HEK293T (cell line): ENCODE data around the gene RPL15.

Experiments
- CTCF ChIA-PET: fragments of 350-600 bp; formaldehyde crosslinking; extraction: SDS; loops from one replicate; lab custom pipeline; 2021; ENCODE audit warnings: antibody characterized with exemption, inconsistent platforms; lab: Yijun Ruan, JAX
- POLR2A ChIA-PET: fragments of 350-600 bp; formaldehyde crosslinking; extraction: SDS; loops from one replicate; lab custom pipeline; 2020; ENCODE audit warnings: antibody characterized with exemption, inconsistent platforms; lab: Yijun Ruan, JAX
- DNase-seq: peaks from one replicate; pipeline ENCODE4 v3.0.0; 2012; ENCODE audit warnings: mixed read lengths; ENCODE audit errors: extremely low spot score
- ARNT ChIP-seq: fragments of 450-650 bp; IDR thresholded peaks from 2 replicates; pipeline ENCODE4 v1.6.1; 2017; ENCODE audit warnings: mild to moderate bottlenecking
- BHLHE40 ChIP-seq: fragments of 450-650 bp; IDR thresholded peaks from 2 replicates; pipeline ENCODE4 v1.6.1; 2016; ENCODE audit warnings: mild to moderate bottlenecking, moderate library complexity, borderline replicate concordance
- CTBP1 ChIP-seq: fragments of 450-650 bp; IDR thresholded peaks from 2 replicates; pipeline ENCODE4 v1.6.1; 2016; ENCODE audit warnings: borderline replicate concordance
- ELF4 ChIP-seq: fragments of 450-650 bp; IDR thresholded peaks from 2 replicates; pipeline ENCODE4 v1.6.1; 2017; ENCODE audit warnings: antibody characterized with exemption
- FOXA1 ChIP-seq: fragments of 450-650 bp; IDR thresholded peaks from 2 replicates; pipeline ENCODE4 v1.6.1; 2016; ENCODE audit warnings: mild to moderate bottlenecking
- FOXK2 ChIP-seq: fragments of 450-650 bp; IDR thresholded peaks from 2 replicates; pipeline ENCODE4 v1.6.1; 2016; ENCODE audit warnings: mild to moderate bottlenecking
- FOXM1 ChIP-seq: fragments of 450-650 bp; IDR thresholded peaks from 2 replicates; pipeline ENCODE4 v1.6.1; 2017; ENCODE audit warnings: mild to moderate bottlenecking, borderline replicate concordance
- HDGF ChIP-seq: fragments of 450-650 bp; IDR thresholded peaks from 2 replicates; pipeline ENCODE4 v1.6.1; 2017; ENCODE audit warnings: antibody characterized with exemption, borderline replicate concordance
- L3MBTL2 ChIP-seq: fragments of 450-650 bp; conservative IDR thresholded peaks from 2 replicates; pipeline ENCODE4 v1.6.1; 2016; ENCODE audit warnings: mild to moderate bottlenecking
- LEF1 ChIP-seq: fragments of 450-650 bp; IDR thresholded peaks from 2 replicates; pipeline ENCODE4 v1.6.1; 2017; ENCODE audit warnings: mild to moderate bottlenecking, borderline replicate concordance
- NFRKB ChIP-seq: fragments of 450-650 bp; IDR thresholded peaks from 2 replicates; pipeline ENCODE4 v1.6.1; 2016; ENCODE audit warnings: mild to moderate bottlenecking, moderate library complexity
- PKNOX1 ChIP-seq: fragments of 450-650 bp; IDR thresholded peaks from 2 replicates; pipeline ENCODE4 v1.6.1; 2016
- SP1 ChIP-seq: fragments of 450-650 bp; IDR thresholded peaks from 2 replicates; pipeline ENCODE4 v1.6.1; 2017
- SUZ12 ChIP-seq: fragments of 450-650 bp; IDR thresholded peaks from 2 replicates; pipeline ENCODE4 v1.6.1; 2016; ENCODE audit warnings: mild to moderate bottlenecking
- TARDBP ChIP-seq: fragments of 450-650 bp; IDR thresholded peaks from 2 replicates; pipeline ENCODE4 v1.6.1; 2016
- ZNF384 ChIP-seq: fragments of 450-650 bp; IDR thresholded peaks from 2 replicates; pipeline ENCODE4 v1.6.1; 2016

The RPL15 gene

GRCh38 chr3:23873941-23874340, 43.0 kb upstream of the RPL15 start:
- ChIA-PET POLR2A (interaction anchor here (1.1 kb wide), 1 partner anchor 43 kb away, joined by 3 read pairs; no protein-coding TSS in a partner anchor), CTCF (interaction anchor here (0.6 kb wide), 1 partner anchor 752 kb away, joined by 3 read pairs; no protein-coding TSS in a partner anchor)
- no peak for DNase-seq
- TF ChIP-seq ELF4 (no peak), BHLHE40 (no peak), FOXA1 (no peak), ZNF384 (no peak), HDGF (no peak), SUZ12 (no peak), ARNT (no peak), PKNOX1 (no peak), L3MBTL2 (no peak), CTBP1 (no peak)

- CTCF ChIA-PET = interaction anchor here (0.6 kb wide), 2 partner anchors 83 to 751 kb away, joined by 3 to 4 read pairs; no protein-coding TSS in a partner anchor
- no peak for DNase-seq
- no peak for TF ChIP-seq PKNOX1
- TF ChIP-seq FOXM1 = no peak
- TF ChIP-seq ARNT = no peak
- no peak for TF ChIP-seq SUZ12
- TF ChIP-seq L3MBTL2 = no peak
- TF ChIP-seq SP1 = no peak
- TF ChIP-seq ELF4 = no peak
- no peak for TF ChIP-seq LEF1
- TF ChIP-seq HDGF = no peak
- TF ChIP-seq ZNF384 = no peak
- TF ChIP-seq NFRKB = no peak
- no peak for TF ChIP-seq TARDBP
- no peak for TF ChIP-seq FOXK2
- TF ChIP-seq FOXA1 = no peak
- TF ChIP-seq BHLHE40 = no peak
- no peak for TF ChIP-seq CTBP1
- POLR2A ChIA-PET = interaction anchor here (1.1 kb wide), 1 partner anchor 43 kb away, joined by 3 read pairs; no protein-coding TSS in a partner anchor
These were observed 42.4 kb upstream of the RPL15 start for GRCh38 chr3:23874359-23875112.

GRCh38 chr3:23875113-23875725, 41.7 kb upstream of the RPL15 start:
- ChIA-PET CTCF (interaction anchor here (0.6 kb wide), 1 partner anchor 82 kb away, joined by 4 read pairs; no protein-coding TSS in a partner anchor), POLR2A (interaction anchor here (1.1 kb wide), 1 partner anchor 42 kb away, joined by 3 read pairs; no protein-coding TSS in a partner anchor)
- no peak for TF ChIP-seq ZNF384
- TF ChIP-seq PKNOX1 = no peak
- no peak for TF ChIP-seq FOXM1
- TF ChIP-seq FOXA1 = no peak
- TF ChIP-seq BHLHE40 = no peak
- no peak for TF ChIP-seq HDGF
- no peak for TF ChIP-seq ARNT
- no peak for TF ChIP-seq LEF1
- no peak for TF ChIP-seq ELF4
- no peak for TF ChIP-seq CTBP1
- no peak for TF ChIP-seq SUZ12
- no peak for TF ChIP-seq NFRKB
- TF ChIP-seq SP1 = no peak
- no peak for TF ChIP-seq FOXK2
- TF ChIP-seq TARDBP = no peak
- TF ChIP-seq L3MBTL2 = no peak
- no peak for DNase-seq

GRCh38 chr3:23876923-23877322, 40.0 kb upstream of the RPL15 start:
- TF ChIP-seq SP1 (no peak), BHLHE40 (no peak), CTBP1 (no peak), FOXA1 (no peak), ELF4 (no peak), HDGF (no peak), ARNT (no peak), L3MBTL2 (no peak), ZNF384 (no peak), FOXK2 (no peak), FOXM1 (no peak), LEF1 (no peak), PKNOX1 (no peak), SUZ12 (no peak), NFRKB (no peak), TARDBP (no peak)
- ChIA-PET POLR2A (interaction anchor here (1.7 kb wide), 1 partner anchor 40 kb away, joined by 6 read pairs; the partner anchor contains the start of genes NKIRAS1 and RPL15), CTCF (interaction anchor here (2.3 kb wide), 1 partner anchor 43 kb away, joined by 5 read pairs; no protein-coding TSS in a partner anchor)
- no peak for DNase-seq
